Measurements from ENCODE around the gene JMJD8.

- TF ChIP-seq CTCF (IDR thresholded peaks at IDR 0.05) (peak; percentile 90), ZFX (IDR thresholded peaks at IDR 0.05; ENCODE audit: borderline replicate concordance) (no peak)
Measured at GRCh38 chr16:685967-686366, 1.8 kb upstream of the JMJD8 start.
